Hepatocyte (in vitro differentiated cells): Measurements from ENCODE around the gene CTNNA3.

Experiments
- CTCF ChIP-seq: fragments of 200-600 bp; sonication (generic); IDR thresholded peaks from 2 replicates; pipeline ENCODE4 v1.5.1; 2016; ENCODE audit warnings: antibody characterized with exemption, mild to moderate bottlenecking; ENCODE audit not compliant: poor library complexity
- EZH2 ChIP-seq: fragments of 200-600 bp; sonication (generic); IDR thresholded peaks from 2 replicates; pipeline ENCODE4 v1.6.1; 2016; ENCODE audit warnings: antibody characterized with exemption, mild to moderate bottlenecking, borderline replicate concordance
- EZH2phosphoT487 ChIP-seq: fragments of 200-600 bp; sonication (generic); IDR thresholded peaks from one replicate; pipeline ENCODE4 v1.6.1; 2018; ENCODE audit warnings: antibody characterized with exemption, mild to moderate bottlenecking, low read depth, moderate library complexity; ENCODE audit not compliant: unreplicated experiment, severe bottlenecking

GRCh38 chr10:67571503-67571902 lies 124.5 kb downstream of the CTNNA3 start:
- TF ChIP-seq EZH2: no peak
- no peak for TF ChIP-seq CTCF
- TF ChIP-seq EZH2phosphoT487: no peak
